Cerebellar cortex (tissue), 1 donor: ENCODE data around the gene PAN3.
"Not testable (repeated sequence)": the region's sequence is repeated elsewhere in the genome, so short reads cannot be mapped to it uniquely, and the experiment has no call there.

Source experiments
- DNase-seq: peaks from one replicate; pipeline ENCODE4 v3.0.0-alpha.2; 2015; ENCODE audit warnings: low spot score

The PAN3 gene

DNA sequence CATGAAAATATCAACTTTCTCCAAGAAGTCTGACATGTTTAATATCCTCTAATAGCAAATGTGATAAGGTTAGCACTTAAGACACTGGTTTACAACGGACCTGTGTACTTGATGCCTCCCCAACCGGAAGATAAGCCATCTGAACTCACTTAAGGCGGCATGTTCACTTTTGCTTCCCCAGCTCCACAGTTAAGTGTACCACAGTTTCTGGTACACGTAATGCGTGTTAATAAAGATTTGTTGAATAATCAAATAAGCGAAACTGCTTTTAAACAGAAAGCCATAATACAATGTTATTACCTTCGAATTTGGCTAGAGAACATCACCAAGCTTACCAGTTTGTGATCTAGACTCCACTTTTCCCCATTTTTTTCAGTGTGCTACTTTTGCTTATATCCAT lies 1.4 kb upstream of the PAN3 start:
- peak; percentile 59 for DNase-seq

DNA sequence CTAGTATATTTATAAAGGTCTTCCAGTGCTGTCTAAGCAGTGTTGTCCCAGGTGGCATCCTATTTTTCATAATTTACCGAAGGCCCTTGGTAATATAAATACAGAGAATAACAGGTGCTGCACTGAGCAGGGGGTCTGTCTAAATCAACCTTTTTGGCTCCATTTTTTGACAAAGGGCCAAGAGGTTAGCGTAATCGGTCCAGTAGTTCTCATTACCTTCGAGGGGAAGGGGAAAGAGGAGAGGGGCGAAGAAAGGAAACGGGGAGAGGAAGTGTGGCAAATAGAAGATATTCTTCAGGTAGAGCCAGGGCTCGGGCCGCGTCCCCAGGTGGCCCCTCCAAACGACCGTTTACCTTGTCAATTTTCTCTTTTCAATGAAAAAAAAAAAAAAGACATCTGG lies 749 bp upstream of the PAN3 start:
- peak; percentile 95 for DNase-seq

DNA sequence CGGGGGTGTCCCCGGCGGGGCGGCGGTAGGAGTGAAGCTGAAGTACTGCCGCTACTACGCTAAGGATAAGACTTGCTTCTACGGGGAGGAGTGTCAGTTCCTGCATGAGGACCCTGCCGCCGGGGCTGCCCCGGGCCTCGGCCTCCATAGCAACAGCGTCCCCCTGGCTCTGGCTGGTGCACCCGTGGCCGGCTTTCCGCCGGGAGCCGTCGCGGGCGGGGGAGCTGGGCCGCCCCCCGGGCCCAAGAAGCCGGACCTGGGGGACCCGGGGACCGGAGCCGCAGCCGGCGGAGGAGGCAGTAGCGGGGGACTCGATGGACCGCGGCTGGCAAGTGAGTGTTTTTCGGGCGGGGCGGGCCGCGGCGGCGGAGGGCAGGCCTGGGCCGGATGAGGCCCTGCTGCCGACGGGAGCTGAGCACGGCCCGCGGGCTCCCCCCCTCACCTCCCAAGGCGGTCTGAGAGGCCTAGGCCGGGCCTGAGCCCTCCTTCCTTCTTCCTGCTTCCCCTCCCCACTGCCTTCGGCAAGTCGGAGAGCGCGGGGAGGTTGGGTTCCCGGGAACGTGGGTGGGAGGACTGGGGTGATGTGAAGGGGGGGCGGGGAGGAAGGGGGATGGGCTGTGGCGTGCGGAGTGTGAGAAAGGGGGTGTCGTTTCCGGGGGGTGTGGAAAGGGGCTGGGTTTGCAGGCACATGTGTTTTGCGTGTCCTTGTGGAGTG lies 568 bp downstream of the PAN3 start:
- peak; percentile 74 for DNase-seq

GRCh38 chr13:28140433-28141125 lies 2.2 kb downstream of the PAN3 start:
- DNase-seq = no peak

GRCh38 chr13:28141542-28141941 lies 3.2 kb downstream of the PAN3 start:
- not testable (repeated sequence) for DNase-seq

DNA sequence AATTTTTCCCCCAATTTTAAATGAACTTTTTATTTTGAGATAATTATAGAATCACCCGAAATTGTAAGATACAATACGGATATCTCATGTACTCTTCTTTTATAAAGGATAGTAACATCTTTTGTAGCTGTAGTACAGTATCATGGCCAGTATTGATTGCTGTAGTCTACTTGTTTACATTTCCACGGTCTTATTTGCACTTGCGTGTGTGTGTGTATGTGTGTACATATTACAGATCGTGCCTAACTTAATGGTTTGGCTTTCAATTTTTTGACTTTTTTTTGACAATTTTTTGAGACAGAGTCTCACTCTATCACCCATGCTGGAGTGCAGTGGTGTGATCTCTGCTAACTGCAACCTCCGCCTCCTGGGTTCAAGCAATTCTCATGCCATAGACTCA lies 6.7 kb downstream of the PAN3 start:
- DNase-seq = no peak

- no peak for DNase-seq
Observed at GRCh38 chr13:28147495-28147894, 9.2 kb downstream of the PAN3 start.

DNA sequence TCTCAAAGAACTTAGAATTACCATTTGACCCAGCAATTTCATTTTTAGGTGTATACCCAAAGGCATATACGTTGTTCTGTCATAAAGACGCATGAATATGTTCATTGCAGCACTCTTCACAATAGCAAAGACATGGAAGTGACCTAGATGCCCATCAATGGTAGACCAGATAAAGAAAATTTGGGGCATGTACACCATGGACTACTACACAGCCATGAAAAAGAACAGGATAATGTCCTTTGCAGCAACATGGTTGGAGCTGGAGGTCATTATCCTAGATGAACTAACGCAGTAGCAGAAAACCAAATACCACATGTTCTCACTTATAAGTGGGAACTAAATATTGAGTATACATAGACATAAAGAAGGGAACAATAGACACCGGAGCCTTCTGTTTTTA lies 20.7 kb downstream of the PAN3 start:
- no peak for DNase-seq

GRCh38 chr13:28161370-28161769 lies 23.0 kb downstream of the PAN3 start:
- DNase-seq = no peak

GRCh38 chr13:28163587-28163986 lies 25.2 kb downstream of the PAN3 start:
- no peak for DNase-seq

- no peak for DNase-seq
Observed at GRCh38 chr13:28166257-28166656, 27.9 kb downstream of the PAN3 start.

- DNase-seq = no peak
Observed at GRCh38 chr13:28171266-28171665, 32.9 kb downstream of the PAN3 start.

DNA sequence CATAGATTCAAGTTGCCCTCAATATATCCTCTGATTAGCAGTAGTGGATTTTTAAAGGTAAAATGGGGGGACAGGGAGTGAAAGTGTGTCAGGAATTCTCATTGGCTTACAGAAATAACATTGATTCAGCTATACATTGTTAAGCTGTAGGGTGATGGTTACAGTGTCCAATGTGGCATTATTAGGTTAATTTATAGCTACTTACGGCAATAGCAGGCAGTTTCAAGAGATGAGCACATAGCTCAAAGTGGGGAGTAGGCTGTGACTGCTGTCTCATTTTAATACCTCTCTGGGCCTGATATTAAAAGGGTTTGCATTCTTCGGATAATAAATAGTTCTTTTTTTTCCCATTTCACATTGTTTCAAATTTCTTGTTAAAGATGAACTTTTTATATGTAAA lies 34.6 kb downstream of the PAN3 start:
- DNase-seq = no peak

DNA sequence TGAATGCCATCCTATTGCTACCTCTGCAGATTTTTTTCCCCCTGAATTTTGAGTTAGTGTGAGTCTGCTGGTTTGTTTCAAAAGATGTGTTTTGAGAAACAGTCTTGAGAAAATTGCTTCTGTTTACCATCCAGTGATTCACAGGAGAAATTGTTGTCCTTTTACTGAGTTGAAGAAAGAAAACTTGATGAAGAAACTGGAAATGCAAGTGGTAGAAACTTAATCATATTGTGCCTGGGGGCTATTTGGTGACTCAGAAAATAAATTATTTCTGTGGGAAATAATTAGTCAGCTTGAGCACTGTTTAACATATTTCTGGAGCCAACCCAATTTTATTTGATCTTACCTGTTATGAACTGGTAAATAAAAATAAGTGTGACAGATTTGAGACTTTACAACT lies 35.4 kb downstream of the PAN3 start:
- no peak for DNase-seq

- no peak for DNase-seq
Observed at GRCh38 chr13:28177327-28177726, 39.0 kb downstream of the PAN3 start.

GRCh38 chr13:28177877-28178276 lies 39.5 kb downstream of the PAN3 start:
- no peak for DNase-seq

DNA sequence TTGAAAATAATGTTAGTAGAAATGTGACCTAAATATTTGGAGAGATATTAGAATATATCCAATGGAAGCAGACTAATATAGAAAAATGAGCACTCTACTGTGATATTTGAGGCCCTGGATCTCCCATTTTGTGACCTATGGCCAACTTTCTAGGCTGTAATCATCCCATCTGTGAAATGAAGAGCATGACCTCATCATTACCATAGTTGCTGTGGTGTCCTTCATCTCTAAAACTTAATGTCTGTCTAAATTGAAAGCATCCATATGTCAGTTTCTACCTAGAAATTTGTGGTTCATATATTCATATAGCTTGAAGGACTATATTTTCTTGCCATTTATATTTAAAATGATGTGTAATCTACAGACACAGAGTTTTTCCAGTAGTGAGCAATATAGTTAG lies 41.6 kb downstream of the PAN3 start:
- no peak for DNase-seq

DNA sequence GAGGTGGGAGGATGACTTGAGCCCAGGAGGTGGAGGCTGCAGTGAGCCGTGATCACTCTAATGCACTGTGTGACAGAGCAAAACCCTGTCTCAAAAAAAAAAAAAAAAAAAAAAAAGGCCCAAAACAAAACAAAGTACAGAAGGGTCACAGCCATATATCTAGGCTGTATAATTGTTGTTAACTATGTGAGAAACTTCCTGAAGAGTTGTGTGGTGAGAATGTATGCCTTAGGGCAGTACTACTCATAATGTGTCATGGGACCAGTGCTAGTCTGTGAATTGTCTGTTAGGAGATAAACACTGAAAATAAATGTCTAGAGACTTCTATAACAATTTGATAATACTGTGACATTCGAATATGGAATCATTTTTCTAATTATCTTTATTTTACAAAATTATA lies 43.1 kb downstream of the PAN3 start:
- no peak for DNase-seq

DNA sequence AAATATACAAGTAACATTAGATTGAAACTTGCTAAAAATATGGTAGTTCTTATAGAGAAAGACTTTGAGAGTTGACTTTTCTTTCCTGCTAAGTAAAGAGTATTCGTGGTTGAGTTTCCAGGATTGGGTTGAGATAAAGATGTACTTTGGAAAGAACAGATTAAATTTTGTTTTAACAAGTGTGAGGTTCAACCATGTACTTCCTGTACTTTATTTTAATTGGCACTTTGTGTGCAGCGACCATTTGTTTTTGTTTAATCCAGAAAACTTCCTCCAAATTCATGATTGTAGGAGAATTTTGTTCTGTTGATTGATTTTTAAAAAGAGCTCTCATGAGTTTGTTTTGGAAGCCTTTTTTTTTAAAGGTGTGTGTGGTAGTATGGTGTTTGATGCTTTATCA lies 46.9 kb downstream of the PAN3 start:
- DNase-seq = no peak

DNA sequence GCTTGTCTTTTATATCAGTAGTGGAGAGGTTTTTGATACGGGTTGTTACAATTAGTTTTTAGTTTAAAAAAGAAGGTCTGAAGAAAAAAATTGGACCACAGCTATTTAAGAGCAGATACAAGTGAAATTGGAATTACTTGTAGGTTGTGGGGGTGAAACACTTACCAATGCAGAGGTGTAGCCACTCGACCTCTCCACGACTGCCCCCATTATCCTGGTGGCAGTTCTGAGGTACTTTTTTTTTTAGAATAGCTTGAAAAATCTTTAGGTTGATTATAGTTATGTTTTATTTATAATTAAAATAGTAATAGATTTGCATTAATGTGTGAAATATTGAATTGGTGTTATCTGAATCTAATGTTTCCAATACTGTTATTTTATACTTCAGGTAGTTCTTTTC lies 60.7 kb downstream of the PAN3 start:
- DNase-seq = no peak

DNA sequence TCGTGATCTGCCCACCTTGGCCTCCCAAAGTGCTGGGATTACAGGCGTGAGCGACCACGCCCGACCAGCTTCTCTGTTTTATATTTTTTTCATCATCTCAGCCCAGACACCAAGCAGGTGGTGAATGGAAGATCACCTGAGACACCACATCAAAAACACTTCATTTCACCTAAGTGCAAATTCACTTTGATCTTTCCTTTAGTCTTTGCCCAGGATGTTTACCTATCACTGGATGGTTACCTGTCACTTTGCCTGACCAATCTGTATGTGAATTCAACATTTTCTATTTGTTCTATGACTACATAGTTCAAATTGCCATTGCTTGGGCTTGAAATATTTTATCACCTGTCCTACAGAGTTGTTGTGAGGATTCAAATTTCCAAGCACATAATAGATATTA lies 65.7 kb downstream of the PAN3 start:
- DNase-seq = no peak

DNA sequence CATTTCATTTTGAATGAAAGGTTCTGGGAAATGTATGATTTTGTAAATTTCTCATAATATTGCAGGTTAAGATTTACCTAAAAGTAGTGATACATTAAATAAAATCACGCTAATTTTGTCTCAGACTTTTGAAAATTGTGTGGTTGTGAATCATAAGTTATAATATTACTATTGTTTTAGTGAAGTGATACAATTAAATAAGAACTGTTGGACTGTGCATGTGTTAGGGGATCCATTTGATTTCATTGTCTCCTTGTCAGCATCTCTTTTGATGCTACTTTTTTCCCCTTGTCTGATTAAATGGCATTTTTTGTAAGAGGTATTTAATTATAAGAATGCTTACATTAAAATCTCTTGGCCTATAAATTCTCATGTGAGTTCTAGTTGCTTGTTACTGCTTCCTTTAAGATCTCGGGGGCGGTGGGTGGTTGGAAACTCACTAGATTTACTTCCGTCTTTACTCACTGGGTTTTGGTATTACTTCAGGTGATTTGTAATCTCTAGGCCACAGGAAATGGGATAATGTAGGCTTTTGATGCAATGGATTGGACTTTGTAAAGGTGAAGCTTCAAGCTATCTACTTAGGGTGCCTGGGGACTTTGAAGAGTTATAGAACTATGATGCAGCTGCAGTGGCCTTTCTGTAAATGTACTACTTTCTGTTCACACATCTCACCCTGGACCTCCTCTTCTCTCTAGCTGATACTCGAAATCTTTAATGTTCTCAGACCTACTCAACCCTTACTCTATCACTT lies 66.5 kb downstream of the PAN3 start:
- DNase-seq = no peak

DNA sequence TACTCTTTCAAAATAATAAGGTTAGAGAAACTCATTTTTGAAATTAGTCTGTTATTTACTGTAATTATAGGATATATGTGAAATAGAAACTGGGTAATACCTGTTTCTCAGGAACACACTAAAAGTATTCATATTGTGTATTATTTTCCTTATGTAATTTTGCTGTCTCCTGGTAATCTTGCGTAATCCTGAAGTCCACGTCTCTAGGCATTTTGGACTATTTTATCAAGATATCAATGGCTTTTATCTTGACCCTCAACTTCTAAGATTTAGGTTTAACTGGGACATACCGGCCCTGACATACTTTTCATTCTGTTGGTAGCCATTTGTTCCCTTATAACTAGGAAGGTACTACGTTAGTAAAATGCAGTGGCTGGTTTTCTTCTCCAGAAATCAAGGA lies 80.3 kb downstream of the PAN3 start:
- DNase-seq = no peak
